ENCODE measurements around the gene RASSF10. TPM values are rescaled to one million over a fixed set of nuclear protein-coding genes. Genes with fewer than 3 reads are reported as not detected.

Gene RASSF10
- total RNA-seq, 1 experiment from 2014 or later: 3.2 TPM

DNA sequence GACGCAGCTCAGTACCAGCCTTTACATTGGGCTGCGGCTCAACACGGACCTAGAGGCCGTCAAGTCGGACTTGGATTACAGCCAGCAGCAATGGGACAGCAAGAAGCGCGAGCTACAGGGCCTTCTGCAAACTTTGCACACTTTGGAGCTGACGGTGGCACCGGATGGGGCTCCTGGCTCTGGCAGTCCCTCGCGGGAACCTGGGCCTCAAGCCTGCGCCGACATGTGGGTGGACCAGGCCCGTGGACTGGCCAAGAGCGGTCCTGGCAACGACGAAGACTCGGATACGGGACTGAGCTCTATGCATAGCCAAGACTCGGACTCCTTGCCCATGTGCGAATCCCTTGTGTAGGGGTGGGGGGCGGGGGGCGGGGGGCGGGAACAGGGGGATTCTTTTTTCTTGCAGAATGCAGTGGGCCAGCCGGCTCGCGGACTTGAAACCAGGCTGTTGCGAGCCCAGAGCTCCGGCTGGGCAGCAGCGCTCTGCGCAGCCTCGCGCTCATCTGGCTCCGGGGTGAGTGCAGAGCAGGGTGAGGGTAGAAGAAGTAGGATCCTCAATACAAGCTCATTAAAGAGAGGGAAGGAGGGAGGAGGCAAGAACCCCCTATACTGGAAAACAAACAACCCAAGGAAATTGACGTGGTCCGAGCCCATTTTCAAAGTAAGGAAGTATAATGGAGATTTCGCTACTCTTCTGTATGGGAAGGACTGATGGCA, 1.8 kb downstream of the RASSF10 start (continued):
- TF ChIP-seq, protein P1, sequence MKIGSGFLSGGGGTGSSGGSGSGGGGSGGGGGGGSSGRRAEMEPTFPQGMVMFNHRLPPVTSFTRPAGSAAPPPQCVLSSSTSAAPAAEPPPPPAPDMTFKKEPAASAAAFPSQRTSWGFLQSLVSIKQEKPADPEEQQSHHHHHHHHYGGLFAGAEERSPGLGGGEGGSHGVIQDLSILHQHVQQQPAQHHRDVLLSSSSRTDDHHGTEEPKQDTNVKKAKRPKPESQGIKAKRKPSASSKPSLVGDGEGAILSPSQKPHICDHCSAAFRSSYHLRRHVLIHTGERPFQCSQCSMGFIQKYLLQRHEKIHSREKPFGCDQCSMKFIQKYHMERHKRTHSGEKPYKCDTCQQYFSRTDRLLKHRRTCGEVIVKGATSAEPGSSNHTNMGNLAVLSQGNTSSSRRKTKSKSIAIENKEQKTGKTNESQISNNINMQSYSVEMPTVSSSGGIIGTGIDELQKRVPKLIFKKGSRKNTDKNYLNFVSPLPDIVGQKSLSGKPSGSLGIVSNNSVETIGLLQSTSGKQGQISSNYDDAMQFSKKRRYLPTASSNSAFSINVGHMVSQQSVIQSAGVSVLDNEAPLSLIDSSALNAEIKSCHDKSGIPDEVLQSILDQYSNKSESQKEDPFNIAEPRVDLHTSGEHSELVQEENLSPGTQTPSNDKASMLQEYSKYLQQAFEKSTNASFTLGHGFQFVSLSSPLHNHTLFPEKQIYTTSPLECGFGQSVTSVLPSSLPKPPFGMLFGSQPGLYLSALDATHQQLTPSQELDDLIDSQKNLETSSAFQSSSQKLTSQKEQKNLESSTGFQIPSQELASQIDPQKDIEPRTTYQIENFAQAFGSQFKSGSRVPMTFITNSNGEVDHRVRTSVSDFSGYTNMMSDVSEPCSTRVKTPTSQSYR (CRISPR knock-in tag; IDR thresholded peaks at IDR 0.05): peak; percentile 59; the same call in 1 of the 2 replicates

DNA sequence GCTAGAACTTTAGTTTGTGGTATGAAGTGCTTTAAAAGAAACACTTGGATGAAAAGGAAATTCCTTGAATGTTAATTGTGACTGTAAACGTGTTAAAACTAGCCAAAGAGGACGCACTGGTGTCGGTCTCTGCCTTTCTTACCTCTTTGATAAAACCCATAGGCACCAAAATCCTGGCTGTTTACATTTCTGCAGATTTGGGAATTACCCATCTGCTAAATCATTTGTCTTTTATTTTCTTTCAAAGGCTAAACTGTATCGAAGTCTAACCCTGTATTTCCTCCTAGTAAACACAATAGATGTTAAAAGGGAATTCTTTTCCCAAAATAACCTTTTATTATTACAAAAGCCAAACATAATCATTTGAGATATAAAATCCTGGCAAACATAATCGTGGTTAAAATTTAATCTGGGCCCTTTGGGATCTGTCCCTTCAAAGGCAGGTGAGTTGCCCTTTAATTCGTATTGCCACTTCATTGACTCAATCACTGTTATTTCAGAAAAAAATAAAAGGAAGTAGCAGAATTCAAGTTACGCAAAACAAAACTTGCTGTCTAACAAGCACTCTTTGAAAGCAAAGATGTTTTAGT, 2.4 kb downstream of the RASSF10 start:
- Mint-ChIP-seq H3K27ac (no peak overlapping the region), H3K36me3 (peaks cover 4% of the 10 kb centered on the region), H3K4me1 (peaks cover 60% of the 10 kb centered on the region), H3K27me3 (ENCODE audit: low read depth) (peaks cover 56% of the 10 kb centered on the region), H3K4me3 (peak overlapping the region; percentile 81), H3K9me3 (peaks cover 3% of the 10 kb centered on the region; the same call in 1 of the 2 replicates)
- DNase-seq (ENCODE audit: low spot score) (no peak), ATAC-seq (no peak)
- POLR2A ChIA-PET: no interaction called here
- CTCF ChIA-PET: interaction anchor here (0.6 to 5.4 kb wide), 16 partner anchors 22 to 723 kb away, joined by 3 to 39 read pairs (median 4); no protein-coding TSS in a partner anchor
- TF ChIP-seq NFATC4 (CRISPR knock-in tag; IDR thresholded peaks at IDR 0.05) (no peak), IRF2 (CRISPR knock-in tag; IDR thresholded peaks at IDR 0.05; ENCODE audit: borderline replicate concordance, low read depth) (no peak), JUN (CRISPR knock-in tag; IDR thresholded peaks at IDR 0.05) (no peak), NR3C1 (CRISPR knock-in tag; conservative IDR thresholded peaks at IDR 0.05; ENCODE audit: low read depth) (no peak), ESRRA (CRISPR knock-in tag; IDR thresholded peaks at IDR 0.05; ENCODE audit: borderline replicate concordance) (no peak), ELF4 (CRISPR knock-in tag; IDR thresholded peaks at IDR 0.05; ENCODE audit: low read depth) (no peak), EMX1 (CRISPR knock-in tag; IDR thresholded peaks at IDR 0.05) (no peak), NR2C2 (CRISPR knock-in tag; IDR thresholded peaks at IDR 0.05) (no peak), CREM (CRISPR knock-in tag; IDR thresholded peaks at IDR 0.05) (no peak), SP1 (CRISPR knock-in tag; conservative IDR thresholded peaks at IDR 0.05) (no peak), GTF2I (CRISPR knock-in tag; conservative IDR thresholded peaks at IDR 0.05) (no peak), RORB (CRISPR knock-in tag; IDR thresholded peaks at IDR 0.05) (no peak), FOXJ3 (CRISPR knock-in tag; IDR thresholded peaks at IDR 0.05; ENCODE audit: borderline replicate concordance) (no peak)
- TF ChIP-seq, protein P1 (CRISPR knock-in tag; IDR thresholded peaks at IDR 0.05): no peak
- TF ChIP-seq, protein P2, sequence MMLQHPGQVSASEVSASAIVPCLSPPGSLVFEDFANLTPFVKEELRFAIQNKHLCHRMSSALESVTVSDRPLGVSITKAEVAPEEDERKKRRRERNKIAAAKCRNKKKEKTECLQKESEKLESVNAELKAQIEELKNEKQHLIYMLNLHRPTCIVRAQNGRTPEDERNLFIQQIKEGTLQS (CRISPR knock-in tag; conservative IDR thresholded peaks at IDR 0.05): no peak
- TF ChIP-seq, protein P3, sequence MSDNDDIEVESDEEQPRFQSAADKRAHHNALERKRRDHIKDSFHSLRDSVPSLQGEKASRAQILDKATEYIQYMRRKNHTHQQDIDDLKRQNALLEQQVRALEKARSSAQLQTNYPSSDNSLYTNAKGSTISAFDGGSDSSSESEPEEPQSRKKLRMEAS (CRISPR knock-in tag; IDR thresholded peaks at IDR 0.05): no peak
- TF ChIP-seq, protein P4, sequence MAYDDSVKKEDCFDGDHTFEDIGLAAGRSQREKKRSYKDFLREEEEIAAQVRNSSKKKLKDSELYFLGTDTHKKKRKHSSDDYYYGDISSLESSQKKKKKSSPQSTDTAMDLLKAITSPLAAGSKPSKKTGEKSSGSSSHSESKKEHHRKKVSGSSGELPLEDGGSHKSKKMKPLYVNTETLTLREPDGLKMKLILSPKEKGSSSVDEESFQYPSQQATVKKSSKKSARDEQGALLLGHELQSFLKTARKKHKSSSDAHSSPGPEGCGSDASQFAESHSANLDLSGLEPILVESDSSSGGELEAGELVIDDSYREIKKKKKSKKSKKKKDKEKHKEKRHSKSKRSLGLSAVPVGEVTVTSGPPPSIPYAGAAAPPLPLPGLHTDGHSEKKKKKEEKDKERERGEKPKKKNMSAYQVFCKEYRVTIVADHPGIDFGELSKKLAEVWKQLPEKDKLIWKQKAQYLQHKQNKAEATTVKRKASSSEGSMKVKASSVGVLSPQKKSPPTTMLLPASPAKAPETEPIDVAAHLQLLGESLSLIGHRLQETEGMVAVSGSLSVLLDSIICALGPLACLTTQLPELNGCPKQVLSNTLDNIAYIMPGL (CRISPR knock-in tag; IDR thresholded peaks at IDR 0.05): no peak
- TF ChIP-seq, protein P5, sequence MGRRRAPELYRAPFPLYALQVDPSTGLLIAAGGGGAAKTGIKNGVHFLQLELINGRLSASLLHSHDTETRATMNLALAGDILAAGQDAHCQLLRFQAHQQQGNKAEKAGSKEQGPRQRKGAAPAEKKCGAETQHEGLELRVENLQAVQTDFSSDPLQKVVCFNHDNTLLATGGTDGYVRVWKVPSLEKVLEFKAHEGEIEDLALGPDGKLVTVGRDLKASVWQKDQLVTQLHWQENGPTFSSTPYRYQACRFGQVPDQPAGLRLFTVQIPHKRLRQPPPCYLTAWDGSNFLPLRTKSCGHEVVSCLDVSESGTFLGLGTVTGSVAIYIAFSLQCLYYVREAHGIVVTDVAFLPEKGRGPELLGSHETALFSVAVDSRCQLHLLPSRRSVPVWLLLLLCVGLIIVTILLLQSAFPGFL (CRISPR knock-in tag; IDR thresholded peaks at IDR 0.05; ENCODE audit: borderline replicate concordance): no peak
- TF ChIP-seq, protein P6, sequence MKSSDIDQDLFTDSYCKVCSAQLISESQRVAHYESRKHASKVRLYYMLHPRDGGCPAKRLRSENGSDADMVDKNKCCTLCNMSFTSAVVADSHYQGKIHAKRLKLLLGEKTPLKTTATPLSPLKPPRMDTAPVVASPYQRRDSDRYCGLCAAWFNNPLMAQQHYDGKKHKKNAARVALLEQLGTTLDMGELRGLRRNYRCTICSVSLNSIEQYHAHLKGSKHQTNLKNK (CRISPR knock-in tag; IDR thresholded peaks at IDR 0.05): no peak
- TF ChIP-seq, protein P7, sequence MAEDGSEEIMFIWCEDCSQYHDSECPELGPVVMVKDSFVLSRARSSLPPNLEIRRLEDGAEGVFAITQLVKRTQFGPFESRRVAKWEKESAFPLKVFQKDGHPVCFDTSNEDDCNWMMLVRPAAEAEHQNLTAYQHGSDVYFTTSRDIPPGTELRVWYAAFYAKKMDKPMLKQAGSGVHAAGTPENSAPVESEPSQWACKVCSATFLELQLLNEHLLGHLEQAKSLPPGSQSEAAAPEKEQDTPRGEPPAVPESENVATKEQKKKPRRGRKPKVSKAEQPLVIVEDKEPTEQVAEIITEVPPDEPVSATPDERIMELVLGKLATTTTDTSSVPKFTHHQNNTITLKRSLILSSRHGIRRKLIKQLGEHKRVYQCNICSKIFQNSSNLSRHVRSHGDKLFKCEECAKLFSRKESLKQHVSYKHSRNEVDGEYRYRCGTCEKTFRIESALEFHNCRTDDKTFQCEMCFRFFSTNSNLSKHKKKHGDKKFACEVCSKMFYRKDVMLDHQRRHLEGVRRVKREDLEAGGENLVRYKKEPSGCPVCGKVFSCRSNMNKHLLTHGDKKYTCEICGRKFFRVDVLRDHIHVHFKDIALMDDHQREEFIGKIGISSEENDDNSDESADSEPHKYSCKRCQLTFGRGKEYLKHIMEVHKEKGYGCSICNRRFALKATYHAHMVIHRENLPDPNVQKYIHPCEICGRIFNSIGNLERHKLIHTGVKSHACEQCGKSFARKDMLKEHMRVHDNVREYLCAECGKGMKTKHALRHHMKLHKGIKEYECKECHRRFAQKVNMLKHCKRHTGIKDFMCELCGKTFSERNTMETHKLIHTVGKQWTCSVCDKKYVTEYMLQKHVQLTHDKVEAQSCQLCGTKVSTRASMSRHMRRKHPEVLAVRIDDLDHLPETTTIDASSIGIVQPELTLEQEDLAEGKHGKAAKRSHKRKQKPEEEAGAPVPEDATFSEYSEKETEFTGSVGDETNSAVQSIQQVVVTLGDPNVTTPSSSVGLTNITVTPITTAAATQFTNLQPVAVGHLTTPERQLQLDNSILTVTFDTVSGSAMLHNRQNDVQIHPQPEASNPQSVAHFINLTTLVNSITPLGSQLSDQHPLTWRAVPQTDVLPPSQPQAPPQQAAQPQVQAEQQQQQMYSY (CRISPR knock-in tag; IDR thresholded peaks at IDR 0.05): no peak
